ENCODE data around the gene TTN.
"Not testable (repeated sequence)": the region's sequence is repeated elsewhere in the genome, so short reads cannot be mapped to it uniquely, and the experiment has no call there.

Gene TTN

GRCh38 chr2:178732913-178733312 lies 74.3 kb downstream of the TTN start:
- FAIRE-seq = no peak

DNA sequence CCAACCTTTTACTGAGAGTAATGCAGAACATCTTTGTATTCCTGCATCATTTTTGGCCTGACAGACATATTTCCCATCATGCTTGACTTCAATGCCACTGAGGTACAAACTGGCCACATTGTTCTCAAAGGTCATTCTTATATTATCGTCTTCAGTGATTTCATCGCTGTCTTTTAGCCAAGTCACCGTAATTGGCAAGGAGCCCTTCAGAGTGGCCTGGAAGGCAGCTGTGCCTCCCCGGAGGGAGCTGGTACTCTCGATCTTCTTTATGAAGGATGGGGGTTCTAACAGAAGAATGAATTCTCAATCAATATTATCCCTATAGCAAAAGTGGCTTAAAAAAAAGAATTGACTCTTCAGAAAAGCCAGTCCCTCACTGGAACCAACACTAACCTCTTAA lies 75.9 kb downstream of the TTN start:
- no peak for FAIRE-seq

GRCh38 chr2:178730049-178730448 lies 77.2 kb downstream of the TTN start:
- no peak for FAIRE-seq

DNA sequence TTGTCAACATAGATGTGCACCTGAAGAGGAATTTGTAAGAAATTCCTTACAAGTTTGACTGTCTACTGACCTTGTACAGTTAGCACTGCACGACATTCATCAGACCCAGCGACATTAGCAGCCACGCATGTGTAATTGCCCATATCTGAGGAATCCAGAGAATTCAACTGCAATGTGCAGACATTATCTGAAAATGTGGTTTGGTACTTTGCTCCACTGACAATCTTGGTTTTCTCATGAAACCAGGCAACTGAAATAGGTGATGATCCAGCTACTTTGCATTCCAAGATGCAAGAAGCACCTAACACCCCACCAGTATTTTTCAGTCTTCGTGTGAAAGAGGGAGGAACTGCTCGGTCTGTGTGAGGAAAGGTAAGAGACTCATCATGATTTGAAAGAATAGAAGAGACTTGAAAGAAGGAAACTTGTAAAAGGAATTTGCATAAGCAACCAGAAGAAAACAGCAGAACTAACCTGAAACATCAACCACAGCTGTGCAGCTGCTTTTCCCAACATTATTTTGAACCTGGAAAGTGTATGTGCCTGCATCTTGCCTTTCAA lies 83.4 kb downstream of the TTN start:
- FAIRE-seq = no peak

DNA sequence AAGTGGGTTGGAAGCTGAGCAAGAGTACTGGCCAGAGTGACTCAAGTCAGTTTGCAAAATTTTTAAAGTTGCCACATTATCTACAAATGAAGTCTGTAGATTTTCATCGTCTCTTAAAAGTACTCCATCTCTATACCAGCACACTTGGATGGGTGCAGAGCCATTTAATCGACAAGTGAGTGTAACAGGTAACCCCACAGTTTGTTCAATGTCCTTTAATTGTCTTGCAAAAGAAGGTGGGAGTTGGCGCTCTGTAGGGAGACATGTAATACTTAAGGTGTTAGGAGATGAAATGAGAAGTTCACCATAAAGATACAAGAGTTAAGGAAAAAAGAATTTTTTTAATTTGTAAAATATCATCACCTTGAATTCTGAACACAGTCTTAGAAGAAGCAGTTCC lies 84.9 kb downstream of the TTN start:
- no peak for FAIRE-seq

DNA sequence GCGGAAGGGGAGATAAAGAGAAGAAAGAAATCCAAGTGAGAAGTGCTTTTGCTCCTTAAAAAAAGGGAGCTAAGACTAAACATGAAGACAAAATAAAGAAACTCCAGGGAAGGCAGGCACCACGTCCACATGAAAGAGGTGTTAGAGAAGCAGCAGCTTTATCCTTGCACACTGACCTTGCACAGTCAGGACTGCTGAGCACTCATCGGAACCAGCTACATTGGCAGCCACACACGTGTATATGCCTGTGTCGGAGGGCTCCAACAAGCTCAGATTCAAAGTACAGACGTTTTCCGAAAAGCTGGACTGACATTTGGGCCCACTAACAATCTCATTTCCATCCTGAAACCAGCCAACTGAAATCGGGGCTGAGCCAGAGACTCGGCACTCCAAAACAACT lies 88.2 kb downstream of the TTN start:
- no peak for FAIRE-seq

- no peak for FAIRE-seq
These were observed 88.9 kb downstream of the TTN start for GRCh38 chr2:178718283-178718682.

GRCh38 chr2:178716394-178716793 lies 90.8 kb downstream of the TTN start:
- no peak for FAIRE-seq

DNA sequence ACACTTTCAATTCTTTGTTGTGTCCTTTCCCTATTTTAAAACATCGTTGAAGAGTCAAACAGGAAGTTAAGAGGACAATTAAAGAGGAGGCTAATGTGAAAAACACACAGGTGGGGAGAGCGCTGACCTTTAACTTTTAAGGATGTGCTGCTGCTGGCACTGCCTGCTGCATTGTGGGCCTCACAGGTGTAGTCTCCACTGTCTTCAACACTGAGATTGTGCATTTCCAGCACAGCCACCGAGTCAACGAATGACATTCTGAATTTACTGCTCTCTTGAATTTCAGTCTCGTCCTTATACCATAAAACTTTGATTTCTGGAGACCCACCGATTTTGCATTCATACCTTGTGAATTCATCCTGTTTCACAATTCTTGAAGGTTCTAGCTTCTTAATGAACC lies 91.9 kb downstream of the TTN start:
- FAIRE-seq = no peak

DNA sequence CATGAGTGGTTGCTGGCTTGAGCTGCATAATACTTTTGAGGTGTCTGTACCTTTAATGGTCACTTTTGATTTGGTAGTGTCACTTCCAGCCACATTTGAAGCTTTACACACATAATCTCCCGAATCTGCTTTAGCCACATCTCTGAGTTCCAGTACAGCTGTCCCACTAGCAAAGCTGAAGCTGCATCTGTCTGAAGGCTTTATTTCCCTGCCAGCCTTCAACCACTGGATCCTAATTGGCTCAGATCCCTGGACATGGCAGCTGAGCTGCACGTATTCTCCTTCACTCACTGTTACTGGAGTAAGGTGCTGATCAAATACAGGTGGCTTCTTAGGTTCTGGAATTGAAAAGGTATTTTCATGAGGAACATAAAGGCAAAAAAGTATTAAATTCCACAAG lies 99.7 kb downstream of the TTN start:
- FAIRE-seq = no peak

DNA sequence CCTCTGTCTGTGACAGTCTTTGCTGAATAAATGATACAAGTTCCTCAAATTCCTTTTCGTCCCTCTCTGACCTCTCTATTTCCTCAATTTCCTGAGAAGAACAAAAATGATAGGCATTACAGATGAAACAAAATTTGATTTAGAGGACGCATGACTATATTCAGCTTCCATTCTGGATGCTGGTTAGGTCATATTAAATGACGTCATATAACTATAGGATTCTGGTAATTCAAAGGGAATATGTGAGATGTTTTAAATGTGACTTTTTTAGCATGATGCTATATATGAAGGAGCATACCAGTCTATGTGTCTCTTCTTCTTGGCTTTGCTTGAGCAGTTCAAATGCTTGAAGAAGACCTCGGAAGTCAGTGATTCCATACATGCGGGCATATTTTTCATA lies 102.3 kb downstream of the TTN start:
- FAIRE-seq = no peak

DNA sequence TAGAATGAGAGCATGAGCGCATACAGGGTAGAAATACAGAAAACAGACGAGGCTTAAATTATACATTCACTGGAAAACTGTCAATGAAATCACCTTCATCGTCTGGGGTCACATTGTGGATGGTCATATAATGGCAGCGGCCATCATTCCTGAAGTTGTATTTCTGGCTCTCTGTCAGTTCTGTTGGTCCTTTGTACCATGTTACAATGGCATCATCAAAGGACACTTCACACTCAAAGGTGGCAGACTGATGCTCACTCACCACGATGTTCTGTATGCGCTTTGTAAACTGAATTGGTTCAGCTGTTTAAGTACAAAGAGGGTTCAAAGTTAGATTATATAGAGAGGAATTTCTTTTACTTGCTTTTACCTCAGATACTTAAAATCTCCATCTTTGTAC lies 104.9 kb downstream of the TTN start:
- FAIRE-seq = no peak

DNA sequence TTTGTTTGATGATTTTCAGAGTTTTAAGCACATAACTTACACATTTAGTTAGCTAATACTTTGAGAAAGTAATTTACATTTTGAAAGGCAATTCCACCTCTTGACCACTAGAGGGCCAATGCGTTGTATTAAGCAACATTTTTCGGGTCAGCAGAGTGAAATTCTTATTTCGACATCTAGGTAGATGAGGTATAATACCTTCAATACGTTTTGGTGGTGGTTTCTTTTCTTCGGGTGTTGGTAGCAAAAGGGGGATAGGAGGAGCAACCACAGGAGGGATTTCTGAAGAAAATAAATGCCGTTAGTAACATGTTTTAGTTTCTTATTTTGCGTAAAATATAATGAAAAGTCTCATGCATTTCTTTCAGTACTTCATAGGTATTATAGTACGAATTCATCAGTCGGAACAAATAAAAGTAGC lies 106.3 kb downstream of the TTN start:
- FAIRE-seq = no peak

GRCh38 chr2:178700136-178700535 lies 107.1 kb downstream of the TTN start:
- no peak for FAIRE-seq

GRCh38 chr2:178692845-178693244 lies 114.4 kb downstream of the TTN start:
- no peak for FAIRE-seq

GRCh38 chr2:178689808-178690207 lies 117.4 kb downstream of the TTN start:
- no peak for FAIRE-seq

GRCh38 chr2:178683877-178684276 lies 123.3 kb downstream of the TTN start:
- no peak for FAIRE-seq

GRCh38 chr2:178681081-178681480 lies 126.1 kb downstream of the TTN start:
- no peak for FAIRE-seq

DNA sequence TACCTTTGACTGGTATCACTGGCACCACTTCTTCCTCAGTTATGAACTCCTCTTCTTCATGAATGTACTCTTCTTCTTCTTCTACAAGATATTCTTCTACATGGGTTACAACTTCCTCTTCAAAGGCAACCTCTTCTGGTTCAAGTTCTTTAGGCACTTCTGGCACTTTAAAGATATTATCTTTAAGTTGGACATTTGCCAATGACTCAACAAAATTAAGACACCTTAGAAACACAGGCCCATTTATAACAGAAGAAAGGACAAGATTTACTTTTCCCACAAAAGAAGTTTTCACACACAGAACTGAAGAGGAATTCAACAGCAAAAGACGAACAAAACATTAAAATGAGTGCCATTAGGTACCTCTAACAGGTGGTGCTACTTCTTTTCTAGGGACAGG lies 127.3 kb downstream of the TTN start:
- FAIRE-seq = no peak

- FAIRE-seq = no peak
These were observed 129.6 kb downstream of the TTN start for GRCh38 chr2:178677599-178677998.

DNA sequence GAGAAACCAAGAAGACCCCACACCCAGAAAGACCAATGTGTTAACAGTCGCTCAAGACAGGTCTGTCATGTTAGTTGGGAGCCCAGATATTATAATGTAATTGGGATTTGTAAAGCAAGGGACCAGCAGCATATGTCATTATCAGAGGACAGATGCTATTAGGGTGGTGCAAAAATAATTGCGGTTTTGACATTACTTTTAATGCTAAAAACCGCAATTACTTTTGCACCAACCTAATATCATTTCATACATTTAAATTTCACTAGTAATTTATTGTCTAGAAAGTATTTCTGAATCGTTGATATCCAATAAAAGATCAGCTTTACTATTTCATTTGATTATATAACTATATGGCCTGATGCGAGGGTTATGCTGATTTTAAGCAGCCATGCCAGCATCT lies 131.2 kb downstream of the TTN start:
- FAIRE-seq = no peak

- FAIRE-seq = no peak
These were observed 133.1 kb downstream of the TTN start for GRCh38 chr2:178674122-178674521.

DNA sequence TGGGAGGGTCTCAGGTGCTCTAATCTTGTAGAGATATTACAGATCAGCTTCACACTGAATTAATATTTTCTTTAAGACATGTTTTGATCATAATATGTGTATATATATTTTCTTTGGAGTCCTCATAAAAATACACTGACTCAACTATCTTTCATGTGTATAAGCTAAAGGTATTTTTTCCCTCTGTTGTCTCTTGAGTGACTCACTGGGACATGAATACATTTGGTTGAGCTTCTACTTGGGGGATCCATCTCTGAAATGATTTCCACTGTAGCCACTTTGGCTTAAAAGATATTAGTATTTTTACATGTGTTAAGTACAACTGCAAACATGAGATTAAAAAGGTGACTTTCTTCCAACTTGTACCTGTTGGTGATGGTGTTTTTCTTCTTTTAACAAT lies 140.8 kb downstream of the TTN start:
- FAIRE-seq = no peak

DNA sequence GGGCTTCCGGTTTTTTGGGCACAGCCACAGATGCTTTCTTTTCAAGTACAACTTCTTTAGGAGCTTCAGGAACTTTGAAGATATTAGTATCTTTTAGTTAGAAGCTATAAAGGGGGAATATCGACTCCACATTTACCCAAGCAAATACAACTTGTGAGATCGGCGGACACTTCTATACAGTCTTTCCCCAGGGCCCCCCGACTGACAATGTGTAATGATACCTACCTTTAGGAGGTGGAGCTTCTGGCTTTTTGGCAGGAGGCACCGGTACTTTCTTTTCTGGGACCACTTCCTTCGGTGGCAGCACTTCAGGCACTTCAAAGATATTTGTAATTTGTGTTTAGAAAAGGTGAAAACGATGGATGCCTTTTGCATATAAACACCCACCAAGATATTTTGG lies 148.7 kb downstream of the TTN start:
- not testable (repeated sequence) for FAIRE-seq

GRCh38 chr2:178650554-178650953 lies 156.7 kb downstream of the TTN start:
- no peak for FAIRE-seq

GRCh38 chr2:178644919-178645318 lies 162.3 kb downstream of the TTN start:
- FAIRE-seq = no peak
